HCT116 (cell line): ENCODE data around the gene LCA5L. TPM values are rescaled to one million over a fixed set of nuclear protein-coding genes. Genes with fewer than 3 reads are reported as not detected.
A peak's percentile ranks its signal among the peaks of the same experiment; 100 is the strongest.
"Not testable (repeated sequence)": the region's sequence is repeated elsewhere in the genome, so short reads cannot be mapped to it uniquely, and the experiment has no call there.

Experiments
- ATAC-seq: fragments of 200-7000 bp; cut with Tn5 transposase; 2 replicates; pipeline ENCODE4 v1.9.1; 2020; ENCODE audit warnings: mild to moderate bottlenecking, moderate library complexity
- BruUV-seq: library from RNA; stranded (reverse); fragments of 400-500 nt; replicated peaks from 2 replicates; lab custom pipeline; 2021; lab: Mats Ljungman, UMichigan
- CTCF ChIA-PET: fragments of 300-600 bp; sonication (Branson Sonifier 250); formaldehyde crosslinking; loops from one replicate; lab custom pipeline; 2021; ENCODE audit warnings: antibody characterized with exemption; lab: Charles Lee
- POLR2A ChIA-PET: fragments of 300-600, 350-600 bp; sonication (Branson Sonifier 250); formaldehyde crosslinking; loops from one replicate; lab custom pipeline; 2021; ENCODE audit warnings: antibody characterized with exemption; lab: Charles Lee
- RAD21 ChIA-PET, 2 experiments: fragments of 300-600 bp; sonication (Branson Sonifier 250); formaldehyde crosslinking; loops; one replicate each; lab custom pipeline; 2023; ENCODE audit warnings: low total read pairs in 2 of 2; ENCODE audit not compliant: uncharacterized antibody in 2 of 2, unreplicated experiment in 2 of 2, low non-redundant PET in 1 of 2; lab: Charles Lee
- DNase-seq: peaks from one replicate; pipeline ENCODE4 v3.0.0-alpha.2; 2010; ENCODE audit warnings: low read depth, low spot score
- H2AFZ ChIP-seq: fragments of 200-600 bp; shearing (Covaris generic), sonication (generic); 2 replicates; pipeline ENCODE4 v1.6.1; 2017; ENCODE audit warnings: low read depth, mixed run types, mixed read lengths, antibody characterized with exemption, low read length; ENCODE audit not compliant: poor library complexity, severe bottlenecking
- H3K27ac ChIP-seq: 2 replicates; pipeline ENCODE4 v1.5.1; 2012; ENCODE audit warnings: low read depth, low read length
- H3K27me3 ChIP-seq: fragments of 200-600 bp; sonication (generic); 2 replicates; pipeline ENCODE4 v1.6.1; 2016; ENCODE audit warnings: mixed run types, low read length, mixed read lengths; ENCODE audit not compliant: insufficient read depth
- H3K36me3 ChIP-seq, 2 experiments: fragments of 200-500 bp in 1 of 2; fragments of 200-600 bp in 1 of 2; sonication (Bioruptor generic) in 1 of 2; sonication (generic) in 1 of 2; 2 replicates each; pipeline versions ENCODE4 v1.5.1 to v1.6.1; 2014 to 2016; ENCODE audit warnings: low read length in 2 of 2, inconsistent platforms in 1 of 2, mixed read lengths in 1 of 2, mixed run types in 1 of 2; ENCODE audit not compliant: insufficient read depth in 2 of 2, control insufficient read depth in 1 of 2
- H3K4me1 ChIP-seq, 2 experiments: fragments of 200-600 bp in 1 of 2; sonication (generic) in 1 of 2; 2 replicates each; pipeline versions ENCODE4 v1.5.1 to v1.6.1; 2012 to 2017; ENCODE audit warnings: low read length in 2 of 2, inconsistent platforms in 1 of 2, mild to moderate bottlenecking in 1 of 2, mixed read lengths in 1 of 2, mixed run types in 1 of 2, moderate library complexity in 1 of 2; ENCODE audit not compliant: insufficient read depth in 2 of 2, control insufficient read depth in 1 of 2
- H3K4me2 ChIP-seq: fragments of 200-600 bp; sonication (generic); 2 replicates; pipeline ENCODE4 v1.6.1; 2017; ENCODE audit warnings: mixed run types, low read length, mixed read lengths
- H3K4me3 ChIP-seq, 2 experiments: fragments of 200-600 bp in 1 of 2; sonication (generic) in 1 of 2; replicated peaks in 1 of 2; 2 replicates each; pipeline ENCODE4 v1.5.1; 2011 to 2016; ENCODE audit warnings: low read length in 2 of 2, control low read depth in 1 of 2, low read depth in 1 of 2, mild to moderate bottlenecking in 1 of 2, mixed read lengths in 1 of 2, mixed run types in 1 of 2
- H3K79me2 ChIP-seq: fragments of 200-600 bp; sonication (generic); 2 replicates; pipeline ENCODE4 v1.6.1; 2017; ENCODE audit warnings: mild to moderate bottlenecking, mixed run types, low read length, moderate library complexity, mixed read lengths; ENCODE audit not compliant: insufficient read depth
- H3K9ac ChIP-seq: fragments of 200-600 bp; sonication (generic); 2 replicates; pipeline ENCODE4 v1.6.1; 2016; ENCODE audit warnings: low read length, mixed read lengths
- H3K9me2 ChIP-seq: fragments of 200-600 bp; sonication (generic), shearing (Covaris generic); 2 replicates; pipeline ENCODE4 v1.6.1; 2017; ENCODE audit warnings: mixed run types, mild to moderate bottlenecking, moderate library complexity; ENCODE audit not compliant: insufficient read depth
- H3K9me3 ChIP-seq, 2 experiments: fragments of 200-500 bp in 1 of 2; fragments of 200-600 bp in 1 of 2; sonication (Bioruptor generic) in 1 of 2; sonication (generic) in 1 of 2; 2 replicates each; pipeline ENCODE4 v1.6.1; 2014 to 2017; ENCODE audit warnings: low read length in 2 of 2, mixed read lengths in 2 of 2, inconsistent platforms in 1 of 2, low read depth in 1 of 2, mild to moderate bottlenecking in 1 of 2, mixed run types in 1 of 2, moderate library complexity in 1 of 2; ENCODE audit not compliant: control insufficient read depth in 1 of 2, insufficient read depth in 1 of 2
- H4K20me1 ChIP-seq: fragments of 200-600 bp; sonication (generic), shearing (Covaris generic); 2 replicates; pipeline ENCODE4 v1.6.1; 2017; ENCODE audit warnings: mixed run types, mild to moderate bottlenecking, moderate library complexity; ENCODE audit not compliant: insufficient read depth
- CEBPB ChIP-seq: IDR thresholded peaks from 2 replicates; pipeline ENCODE4 v1.6.1; 2012; ENCODE audit warnings: low read depth
- CTCF ChIP-seq, 3 experiments: fragments of 200-600 bp in 1 of 3; sonication (generic) in 1 of 3; IDR thresholded peaks in 2 of 3; conservative IDR thresholded peaks in 1 of 3; 2 replicates each; pipeline ENCODE4 v1.5.1; 2012 to 2017; ENCODE audit warnings: low read depth in 2 of 3, low read length in 2 of 3, antibody characterized with exemption in 1 of 3, borderline replicate concordance in 1 of 3, control low read depth in 1 of 3, mild to moderate bottlenecking in 1 of 3, mixed read lengths in 1 of 3, mixed run types in 1 of 3, moderate library complexity in 1 of 3; ENCODE audit not compliant: insufficient read depth in 1 of 3
- POLR2AphosphoS5 ChIP-seq: IDR thresholded peaks from 2 replicates; pipeline ENCODE4 v1.6.1; 2011; ENCODE audit warnings: mild to moderate bottlenecking, low read depth, low read length, moderate library complexity
- SIN3A ChIP-seq: IDR thresholded peaks from 2 replicates; pipeline ENCODE4 v1.6.1; 2012; ENCODE audit warnings: low read depth
- SRF ChIP-seq: IDR thresholded peaks from 2 replicates; pipeline ENCODE4 v1.6.1; 2012; ENCODE audit warnings: low read depth
- YY1 ChIP-seq: IDR thresholded peaks from 2 replicates; pipeline ENCODE4 v1.6.1; 2011; ENCODE audit warnings: low read length, low read depth, moderate library complexity, mild to moderate bottlenecking; ENCODE audit not compliant: insufficient replicate concordance; ENCODE audit errors: extremely low read depth
- ZFX ChIP-seq: fragments of 450-650 bp; IDR thresholded peaks from 2 replicates; pipeline ENCODE4 v1.6.1; 2017
- ZNF274 ChIP-seq: fragments of 200-500 bp; sonication (Bioruptor generic); IDR thresholded peaks from 2 replicates; pipeline ENCODE4 v1.6.1; 2014; ENCODE audit warnings: mild to moderate bottlenecking, low read depth, low read length, inconsistent platforms
- intact Hi-C: fragments of 100-400 bp; cut with micrococcal nuclease; formaldehyde crosslinking; loops from 2 replicates; pipeline ENCODE4 v1.10.0; 2022
- total RNA-seq: library from RNA; stranded (reverse); gene quantifications from one replicate; pipeline ENCODE4 v1.2.1, GENCODE V29; 2021; ENCODE audit not compliant: unreplicated experiment

The LCA5L gene
- total RNA-seq, 1 experiment from 2014 or later: 1.9 TPM

DNA sequence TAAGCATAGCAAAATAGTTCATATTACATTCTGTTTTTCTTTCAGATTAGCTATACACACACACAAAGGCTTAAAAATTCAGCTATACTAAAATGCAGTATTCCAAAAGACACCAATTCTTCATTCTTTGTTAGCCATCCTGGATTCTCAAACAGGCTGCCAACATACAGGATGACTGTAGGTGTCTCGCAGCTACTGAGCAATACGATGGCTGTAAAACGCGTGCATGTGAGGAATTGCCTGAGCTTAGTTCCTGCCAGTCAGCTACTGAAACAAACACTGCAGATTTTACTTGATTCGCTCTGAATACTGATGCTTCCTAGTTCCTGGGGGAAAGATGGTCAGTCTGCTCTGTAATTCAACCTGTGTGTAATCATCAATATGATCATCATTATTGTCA is 71.9 kb downstream of the LCA5L start:
- Histone ChIP-seq H3K4me1 (peaks cover 0 to 15% of the 10 kb centered on the region in 2 experiments; a peak in 2 of 4 replicates), H3K4me3 (no peak overlapping the region), H3K9ac (no peak overlapping the region), H4K20me1 (no peaks in the 10 kb centered on the region), H3K9me2 (no peaks in the 10 kb centered on the region), H3K27ac (no peak overlapping the region), H3K9me3 (no peaks in the 10 kb centered on the region), H3K27me3 (no peaks in the 10 kb centered on the region), H3K79me2 (no peaks in the 10 kb centered on the region), H3K36me3 (no peaks in the 10 kb centered on the region), H2AFZ (peak overlapping the region; percentile 51), H3K4me2 (no peak overlapping the region)
- ATAC-seq: peak; percentile 80
- ChIA-PET POLR2A (interaction anchor here (0.8 to 0.9 kb wide), 2 partner anchors 14 to 24 kb away, joined by 3 read pairs; partner anchors contain the start of gene HMGN1), CTCF (interaction anchor here (0.8 to 1.0 kb wide), 3 partner anchors 11 to 14 kb away, joined by 3 read pairs; no protein-coding TSS in a partner anchor), RAD21 (no interaction called here)
- BruUV-seq: no TSS peak
- intact Hi-C loops: no loop called here
- DNase-seq: no peak
- no peak for TF ChIP-seq ZFX
- no peak for TF ChIP-seq YY1
- peak; percentile 2 to 29 (median 22); a peak in 2 of 6 replicates for TF ChIP-seq CTCF (IDR thresholded peaks at IDR 0.05 in 2 of 3, conservative IDR thresholded peaks at IDR 0.05 in 1 of 3; ENCODE audit: borderline replicate concordance in 1 of 3, insufficient read depth in 1 of 3, low read depth in 2 of 3, low read length in 2 of 3)
- TF ChIP-seq SRF: no peak
- no peak for TF ChIP-seq ZNF274
- no peak for TF ChIP-seq SIN3A
- TF ChIP-seq CEBPB: no peak
- no peak for TF ChIP-seq POLR2AphosphoS5

DNA sequence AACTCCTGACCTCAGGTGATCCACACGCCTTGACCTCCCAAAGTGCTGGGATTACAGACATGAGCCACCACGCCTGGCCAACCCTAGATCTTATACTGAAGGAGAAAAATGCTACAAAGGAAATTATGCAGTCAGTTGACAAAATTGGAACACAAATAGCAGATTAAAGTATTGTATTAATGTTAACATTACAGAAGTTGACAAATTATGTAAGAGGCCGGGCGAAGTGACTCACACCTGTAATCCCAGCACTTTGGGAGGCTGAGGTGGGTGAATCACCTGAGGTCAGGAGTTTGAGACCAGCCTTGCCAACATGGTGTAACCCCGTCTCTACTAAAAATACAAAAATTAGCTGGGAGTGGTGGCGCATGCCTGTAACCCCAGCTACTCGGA is 75.7 kb downstream of the LCA5L start:
- DNase-seq, BruUV-seq, H2AFZ ChIP-seq, CTCF ChIA-PET, ATAC-seq, intact Hi-C loops, H3K9me3 ChIP-seq, H3K27ac ChIP-seq, H3K9me2 ChIP-seq, H3K79me2 ChIP-seq, H3K36me3 ChIP-seq, H3K9ac ChIP-seq, RAD21 ChIA-PET, H3K27me3 ChIP-seq, H3K4me3 ChIP-seq, H3K4me1 ChIP-seq, H4K20me1 ChIP-seq: not testable (repeated sequence)
- peak overlapping the region; percentile 25; the same call in 1 of the 2 replicates for H3K4me2 ChIP-seq
- POLR2A ChIA-PET: interaction anchor here (1.0 kb wide), 1 partner anchor 10 kb away, joined by 3 read pairs; a partner anchor contains a TSS
